ENCODE data around the gene PNPLA8.

Gene PNPLA8

GRCh38 chr7:108525985-108526767 lies at the start of gene PNPLA8:
Gene PNPLA8 (minus strand): TSS chr7:108526135. CDS start chr7:108515491, 10,644 bp downstream.
- no peak for TF ChIP-seq CTCF (IDR thresholded peaks at IDR 0.05; ENCODE audit: borderline replicate concordance, insufficient read depth, low read depth, low read length)
- peak within 1 kb of the TSS; percentile 96 for H3K4me3 ChIP-seq (ENCODE audit: low read depth, low read length)

- no peak for TF ChIP-seq CTCF (IDR thresholded peaks at IDR 0.05; ENCODE audit: borderline replicate concordance, insufficient read depth, low read depth, low read length)
- H3K4me3 ChIP-seq (ENCODE audit: low read depth, low read length) = no peak overlapping the region
Measured at GRCh38 chr7:108575156-108575555, 49.2 kb upstream of the PNPLA8 start.

GRCh38 chr7:108572480-108572879 lies 46.5 kb upstream of the PNPLA8 start:
- TF ChIP-seq CTCF (IDR thresholded peaks at IDR 0.05; ENCODE audit: borderline replicate concordance, insufficient read depth, low read depth, low read length) = no peak
- H3K4me3 ChIP-seq (ENCODE audit: low read depth, low read length) = no peak overlapping the region

GRCh38 chr7:108570146-108570755 lies 44.3 kb upstream of the PNPLA8 start:
- TF ChIP-seq CTCF (IDR thresholded peaks at IDR 0.05; ENCODE audit: borderline replicate concordance, insufficient read depth, low read depth, low read length) = no peak
- peak overlapping the region; percentile 97 for H3K4me3 ChIP-seq (ENCODE audit: low read depth, low read length)

GRCh38 chr7:108569381-108570145 lies 43.6 kb upstream of the PNPLA8 start, which contains the start of the genes DNAJB9 and THAP5:
Gene DNAJB9 (plus strand): TSS chr7:108569874. CDS start chr7:108571727, 1,853 bp downstream.
Gene THAP5 (minus strand): TSS chr7:108569706. CDS start chr7:108569569, 137 bp downstream.
- TF ChIP-seq CTCF (IDR thresholded peaks at IDR 0.05; ENCODE audit: borderline replicate concordance, insufficient read depth, low read depth, low read length) = no peak
- peak within 1 kb of the TSS; percentile 97 for H3K4me3 ChIP-seq (ENCODE audit: low read depth, low read length)

GRCh38 chr7:108568801-108569380 lies 43.0 kb upstream of the PNPLA8 start:
- TF ChIP-seq CTCF (IDR thresholded peaks at IDR 0.05; ENCODE audit: borderline replicate concordance, insufficient read depth, low read depth, low read length) = no peak
- H3K4me3 ChIP-seq (ENCODE audit: low read depth, low read length) = peak overlapping the region; percentile 97
